ENCODE measurements around the gene FAM227A.

DNA sequence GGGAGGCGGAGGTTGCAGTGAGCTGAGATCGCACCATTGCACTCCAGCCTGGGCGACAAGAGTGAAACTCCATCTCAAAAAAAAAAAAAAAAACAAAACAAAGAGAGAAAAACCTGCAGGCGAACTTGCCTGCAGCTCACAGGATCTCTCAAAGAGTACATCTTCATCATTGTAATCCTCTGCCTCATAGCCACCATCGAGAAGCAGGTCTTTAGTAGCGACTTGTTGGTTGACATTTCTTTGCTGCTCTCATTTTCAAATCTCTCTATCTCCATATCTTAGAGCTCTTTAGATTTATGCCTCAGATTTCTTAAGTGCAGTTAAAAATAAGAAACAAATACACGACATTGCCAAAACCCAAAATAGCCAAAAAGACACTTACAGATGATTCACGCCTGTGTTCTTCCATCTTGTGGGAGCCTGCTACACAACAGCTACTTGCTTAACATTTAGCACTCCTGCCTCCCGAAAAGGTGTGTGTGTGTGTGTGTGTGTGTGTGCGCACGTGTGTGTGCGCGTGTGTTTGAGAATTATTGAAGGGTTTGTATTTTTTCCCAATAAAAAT lies 14.6 kb downstream of the FAM227A start:
- TF ChIP-seq, protein P1, sequence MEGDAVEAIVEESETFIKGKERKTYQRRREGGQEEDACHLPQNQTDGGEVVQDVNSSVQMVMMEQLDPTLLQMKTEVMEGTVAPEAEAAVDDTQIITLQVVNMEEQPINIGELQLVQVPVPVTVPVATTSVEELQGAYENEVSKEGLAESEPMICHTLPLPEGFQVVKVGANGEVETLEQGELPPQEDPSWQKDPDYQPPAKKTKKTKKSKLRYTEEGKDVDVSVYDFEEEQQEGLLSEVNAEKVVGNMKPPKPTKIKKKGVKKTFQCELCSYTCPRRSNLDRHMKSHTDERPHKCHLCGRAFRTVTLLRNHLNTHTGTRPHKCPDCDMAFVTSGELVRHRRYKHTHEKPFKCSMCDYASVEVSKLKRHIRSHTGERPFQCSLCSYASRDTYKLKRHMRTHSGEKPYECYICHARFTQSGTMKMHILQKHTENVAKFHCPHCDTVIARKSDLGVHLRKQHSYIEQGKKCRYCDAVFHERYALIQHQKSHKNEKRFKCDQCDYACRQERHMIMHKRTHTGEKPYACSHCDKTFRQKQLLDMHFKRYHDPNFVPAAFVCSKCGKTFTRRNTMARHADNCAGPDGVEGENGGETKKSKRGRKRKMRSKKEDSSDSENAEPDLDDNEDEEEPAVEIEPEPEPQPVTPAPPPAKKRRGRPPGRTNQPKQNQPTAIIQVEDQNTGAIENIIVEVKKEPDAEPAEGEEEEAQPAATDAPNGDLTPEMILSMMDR (IDR thresholded peaks at IDR 0.05; ENCODE audit: low read depth, low read length, missing input control) = no peak
- TF ChIP-seq RAD21 (IDR thresholded peaks at IDR 0.05) (no peak), MAX (IDR thresholded peaks at IDR 0.05) (no peak), ZBTB33 (IDR thresholded peaks at IDR 0.05) (no peak), ATF3 (IDR thresholded peaks at IDR 0.05) (no peak), RXRA (IDR thresholded peaks at IDR 0.05) (no peak), SP1 (IDR thresholded peaks at IDR 0.05) (no peak)

All from liver (tissue), 3 donors.